Measurements from ENCODE around the gene HOXB13.

- TF ChIP-seq POLR2AphosphoS5 (IDR thresholded peaks at IDR 0.05), result no peak
- TF ChIP-seq POLR2A (IDR thresholded peaks at IDR 0.05; ENCODE audit: low read depth), result no peak
Measured at GRCh38 chr17:48717367-48718226, 11.0 kb downstream of the HOXB13 start.

Measured in esophagus muscularis mucosa (tissue), 2 donors.